B cell (primary cell): Measurements from ENCODE around the gene ACKR2. TPM values are rescaled to one million over a fixed set of nuclear protein-coding genes. Genes with fewer than 3 reads are reported as not detected.

Experiments used
- ATAC-seq: fragments of 200-7000 bp; cut with Tn5 transposase; one replicate; pipeline ENCODE4 v1.10.0; 2021; ENCODE audit warnings: low read depth, mild to moderate bottlenecking, moderate number of reproducible peaks, moderate library complexity
- CTCF ChIA-PET: fragments of 350-600 bp; sonication (Branson Sonifier 250); formaldehyde crosslinking; loops from one replicate; lab custom pipeline; 2021; ENCODE audit warnings: antibody characterized with exemption, inconsistent platforms; lab: Charles Lee
- POLR2A ChIA-PET: fragments of 350-600 bp; sonication (Branson Sonifier 250); formaldehyde crosslinking; loops from one replicate; lab custom pipeline; 2021; ENCODE audit warnings: antibody characterized with exemption; lab: Charles Lee
- DNase-seq: peaks from one replicate; pipeline ENCODE4 v3.0.0; 2013
- H2AFZ ChIP-seq: 2 replicates; pipeline ENCODE4 v1.6.1; 2012; ENCODE audit warnings: mild to moderate bottlenecking, low read depth, low read length; ENCODE audit not compliant: insufficient read depth, poor library complexity, severe bottlenecking
- H3K27ac ChIP-seq, 2 donors: 1 replicate in 1 of 2; 2 replicates in 1 of 2; pipeline ENCODE4 v1.5.1; 2012 to 2013; ENCODE audit warnings: low read length in 2 of 2, mild to moderate bottlenecking in 2 of 2, moderate library complexity in 1 of 2
- H3K27me3 ChIP-seq, 4 experiments: fragments of 200-600 bp in 1 of 4; sonication (generic) in 1 of 4; replicated peaks in 1 of 4; 1 replicate in 2 of 4; 2 replicates in 2 of 4; pipeline versions ENCODE4 v1.6.1 to v1.7.0; 2013 to 2016; ENCODE audit warnings: low read length in 3 of 4, mild to moderate bottlenecking in 2 of 4, mixed read lengths in 1 of 4, moderate library complexity in 1 of 4; ENCODE audit not compliant: insufficient read depth in 4 of 4, control insufficient read depth in 3 of 4; ENCODE audit errors: control extremely low read depth in 1 of 4
- H3K36me3 ChIP-seq, 2 experiments: replicated peaks in 1 of 2; 1 replicate in 1 of 2; 2 replicates in 1 of 2; pipeline versions ENCODE4 v1.6.1 to v1.7.1; 2013; ENCODE audit warnings: low read length in 1 of 2; ENCODE audit not compliant: insufficient read depth in 2 of 2, control insufficient read depth in 1 of 2; ENCODE audit errors: control extremely low read depth in 1 of 2, extremely low read depth in 1 of 2
- H3K4me1 ChIP-seq, 2 donors: fragments of 200-600 bp in 1 of 2; sonication (generic) in 1 of 2; 1 replicate in 1 of 2; 2 replicates in 1 of 2; pipeline versions ENCODE4 v1.5.1 to v1.6.1; 2013 to 2017; ENCODE audit warnings: low read length in 2 of 2; ENCODE audit not compliant: control insufficient read depth in 2 of 2, insufficient read depth in 2 of 2
- H3K4me2 ChIP-seq: replicated peaks from 2 replicates; pipeline ENCODE3; 2012; ENCODE audit warnings: mild to moderate bottlenecking, low read depth, low read length; ENCODE audit not compliant: poor library complexity, severe bottlenecking
- H3K4me3 ChIP-seq, 5 experiments: fragments of 200-600 bp in 1 of 5; sonication (generic) in 1 of 5; 1 replicate in 3 of 5; 2 replicates in 2 of 5; pipeline versions ENCODE4 v1.5.1 to v1.7.0; 2011 to 2016; ENCODE audit warnings: low read length in 4 of 5, mild to moderate bottlenecking in 4 of 5, low read depth in 2 of 5, control low read depth in 1 of 5, moderate library complexity in 1 of 5; ENCODE audit not compliant: insufficient read depth in 1 of 5; ENCODE audit errors: control extremely low read depth in 1 of 5, extremely low read depth in 1 of 5
- H3K79me2 ChIP-seq: fragments of 200-600 bp; sonication (generic); one replicate; pipeline ENCODE4 v1.6.0; 2016; ENCODE audit warnings: low read length; ENCODE audit not compliant: control insufficient read depth, insufficient read depth
- H3K9ac ChIP-seq: fragments of 200-600 bp; sonication (generic); 2 replicates; pipeline ENCODE4 v1.6.1; 2017; ENCODE audit warnings: mild to moderate bottlenecking, low read length, moderate library complexity
- H3K9me3 ChIP-seq, 3 donors: one replicate each; pipeline versions ENCODE4 v1.6.1 to v1.7.1; 2013; ENCODE audit warnings: low read length in 2 of 3; ENCODE audit not compliant: control insufficient read depth in 2 of 3, insufficient read depth in 1 of 3; ENCODE audit errors: control extremely low read depth in 1 of 3
- H4K20me1 ChIP-seq: 2 replicates; pipeline ENCODE4 v1.6.0; 2012; ENCODE audit warnings: mild to moderate bottlenecking, low read length; ENCODE audit not compliant: insufficient read depth, control insufficient read depth, poor library complexity, severe bottlenecking
- H3K27ac Mint-ChIP-seq: one replicate; pipeline ENCODE4 v1.8.0; 2021; ENCODE audit warnings: mixed read lengths
- H3K27me3 Mint-ChIP-seq: one replicate; pipeline ENCODE4 v1.8.0; 2021; ENCODE audit warnings: mixed read lengths
- H3K4me1 Mint-ChIP-seq: one replicate; pipeline ENCODE4 v1.8.0; 2021; ENCODE audit warnings: mixed read lengths
- H3K4me3 Mint-ChIP-seq: one replicate; pipeline ENCODE4 v1.8.0; 2021; ENCODE audit warnings: mixed read lengths
- H3K9me3 Mint-ChIP-seq: one replicate; pipeline ENCODE4 v1.8.0; 2022; ENCODE audit warnings: mixed read lengths; ENCODE audit not compliant: insufficient read depth
- EZH2 ChIP-seq: IDR thresholded peaks from 2 replicates; pipeline ENCODE4 v1.6.1; 2012; ENCODE audit warnings: borderline replicate concordance, low read depth, mild to moderate bottlenecking, moderate library complexity, low read length; ENCODE audit not compliant: insufficient read depth, poor library complexity, severe bottlenecking
- WGBS: methylation state at CpG from one replicate; pipeline ENCODE4 v1.1.5; 2013; ENCODE audit warnings: missing lambda C conversion rate; ENCODE audit not compliant: insufficient coverage; 5-methylcytosine and 5-hydroxymethylcytosine counted together
- intact Hi-C: fragments of 100-400 bp; cut with micrococcal nuclease; formaldehyde crosslinking; loops from one replicate; pipeline ENCODE4 v1.10.0; 2022
- polyA plus RNA-seq: library from polyadenylated mRNA; depleted of rRNA; stranded (reverse); fragments of >200 nt; gene quantifications from 2 replicates; pipeline ENCODE4 v1.2.3, GENCODE V29; 2012
- total RNA-seq, 2 donors: library from RNA; stranded (reverse); fragments of 120-200 nt in 1 of 2; gene quantifications; 1 replicate in 1 of 2; 2 replicates in 1 of 2; pipeline versions ENCODE4 v1.2.3 to v1.2.4, GENCODE V29; 2013 to 2022
- TF ChIP-seq, protein P1 (sequence below): fragments of 200-600 bp; IDR thresholded peaks from one replicate; pipeline ENCODE4 v1.8.0; 2022; ENCODE audit warnings: antibody characterized with exemption, mild to moderate bottlenecking

The ACKR2 gene
- total and polyA plus RNA-seq, 2 donors (not counting 1 experiment from before 2014, with no cell fraction given): 0.31 to 1.7 TPM

DNA sequence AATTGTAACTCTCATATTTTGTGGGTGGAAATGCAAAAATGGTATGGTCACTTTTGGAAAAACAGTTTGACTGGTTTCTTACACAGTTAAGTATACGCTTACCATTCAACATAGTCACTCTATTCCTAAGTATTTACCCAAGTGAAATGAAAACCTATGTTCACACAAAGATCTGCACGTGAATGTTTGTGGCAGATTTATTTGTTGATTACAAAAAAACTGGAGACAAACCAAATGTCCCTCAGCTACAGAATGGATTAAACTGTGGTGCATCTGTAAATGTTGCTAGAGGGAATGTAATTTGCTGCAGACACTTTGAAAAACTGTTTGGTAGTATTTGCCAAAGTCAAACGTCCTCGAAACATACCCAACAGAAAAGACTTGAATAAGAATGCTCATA lies 29.3 kb downstream of the ACKR2 start:
- Histone ChIP-seq H3K27ac (no peak overlapping the region), H3K4me2 (no peak overlapping the region), H3K4me1 (peaks cover 0 to 4% of the 10 kb centered on the region in 2 donors), H2AFZ (no peak overlapping the region), H3K27me3 (no peaks in the 10 kb centered on the region), H4K20me1 (no peaks in the 10 kb centered on the region), H3K4me3 (no peak overlapping the region), H3K36me3 (no peaks in the 10 kb centered on the region), H3K79me2 (no peaks in the 10 kb centered on the region), H3K9ac (no peak overlapping the region), H3K9me3 (peaks cover 0 to 5% (median 0%) of the 10 kb centered on the region in 3 donors)
- ATAC-seq: no peak
- no peak overlapping the region for H3K4me3 Mint-ChIP-seq
- no peak for DNase-seq
- H3K27ac Mint-ChIP-seq: no peak overlapping the region
- intact Hi-C loops: loop anchor here (2.0 kb wide), 2 partner anchors 42 to 58 kb away; no protein-coding TSS in a partner anchor
- POLR2A ChIA-PET: no interaction called here
- CTCF ChIA-PET: interaction anchor here (0.9 to 2.4 kb wide), 7 partner anchors 10 to 59 kb away, joined by 3 to 21 read pairs (median 7); no protein-coding TSS in a partner anchor
- H3K27me3 Mint-ChIP-seq: no peaks in the 10 kb centered on the region
- peaks cover 6% of the 10 kb centered on the region for H3K4me1 Mint-ChIP-seq
- WGBS: no CpG with 5 or more reads among the region's 4 CpGs
- H3K9me3 Mint-ChIP-seq: no peaks in the 10 kb centered on the region
- TF ChIP-seq, protein P1, sequence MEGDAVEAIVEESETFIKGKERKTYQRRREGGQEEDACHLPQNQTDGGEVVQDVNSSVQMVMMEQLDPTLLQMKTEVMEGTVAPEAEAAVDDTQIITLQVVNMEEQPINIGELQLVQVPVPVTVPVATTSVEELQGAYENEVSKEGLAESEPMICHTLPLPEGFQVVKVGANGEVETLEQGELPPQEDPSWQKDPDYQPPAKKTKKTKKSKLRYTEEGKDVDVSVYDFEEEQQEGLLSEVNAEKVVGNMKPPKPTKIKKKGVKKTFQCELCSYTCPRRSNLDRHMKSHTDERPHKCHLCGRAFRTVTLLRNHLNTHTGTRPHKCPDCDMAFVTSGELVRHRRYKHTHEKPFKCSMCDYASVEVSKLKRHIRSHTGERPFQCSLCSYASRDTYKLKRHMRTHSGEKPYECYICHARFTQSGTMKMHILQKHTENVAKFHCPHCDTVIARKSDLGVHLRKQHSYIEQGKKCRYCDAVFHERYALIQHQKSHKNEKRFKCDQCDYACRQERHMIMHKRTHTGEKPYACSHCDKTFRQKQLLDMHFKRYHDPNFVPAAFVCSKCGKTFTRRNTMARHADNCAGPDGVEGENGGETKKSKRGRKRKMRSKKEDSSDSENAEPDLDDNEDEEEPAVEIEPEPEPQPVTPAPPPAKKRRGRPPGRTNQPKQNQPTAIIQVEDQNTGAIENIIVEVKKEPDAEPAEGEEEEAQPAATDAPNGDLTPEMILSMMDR: no peak
- TF ChIP-seq EZH2: no peak

DNA sequence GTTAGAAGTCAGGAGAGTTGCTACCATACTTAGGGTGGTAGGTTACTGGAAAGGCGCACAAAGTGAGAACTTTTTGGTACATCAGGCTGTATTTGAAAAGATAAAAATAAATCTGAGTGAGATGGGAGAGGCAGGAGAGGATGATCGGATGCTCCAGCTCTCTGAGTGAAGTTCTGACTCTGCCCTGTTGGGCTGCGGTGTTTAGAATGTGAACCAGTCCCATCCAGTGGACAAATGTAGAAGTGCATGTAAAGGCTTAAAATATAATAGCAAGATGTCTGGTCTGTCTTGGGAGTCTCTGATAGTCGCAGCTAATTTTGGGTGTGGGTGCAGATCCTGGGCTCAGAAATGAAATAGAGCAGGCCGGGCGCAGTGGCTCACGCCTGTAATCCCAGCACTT lies 30.4 kb downstream of the ACKR2 start:
- peaks cover 6% of the 10 kb centered on the region for H3K4me1 Mint-ChIP-seq
- POLR2A ChIA-PET: interaction anchor here (0.6 kb wide), 1 partner anchor 1205 kb away, joined by 3 read pairs; no protein-coding TSS in a partner anchor
- H3K27me3 Mint-ChIP-seq: no peaks in the 10 kb centered on the region
- WGBS: 28% methylated on average over 3 of the region's 7 CpGs
- Histone ChIP-seq H3K36me3 (no peaks in the 10 kb centered on the region), H3K79me2 (no peaks in the 10 kb centered on the region), H3K9ac (no peak overlapping the region), H2AFZ (no peak overlapping the region), H3K4me1 (peaks cover under 1 to 6% of the 10 kb centered on the region in 2 donors), H3K4me2 (no peak overlapping the region), H3K27ac (no peak overlapping the region), H3K27me3 (no peaks in the 10 kb centered on the region), H3K9me3 (peaks cover 0 to 5% (median 0%) of the 10 kb centered on the region in 3 donors), H3K4me3 (peak overlapping the region in 1 of 5 experiments; percentile 19), H4K20me1 (no peaks in the 10 kb centered on the region)
- CTCF ChIA-PET: interaction anchor here (0.7 to 2.4 kb wide), 16 partner anchors 8 to 82 kb away, joined by 3 to 21 read pairs (median 5); partner anchors contain the start of gene CYP8B1
- DNase-seq (peak; percentile 73), ATAC-seq (peak; percentile 99)
- H3K9me3 Mint-ChIP-seq: no peaks in the 10 kb centered on the region
- H3K4me3 Mint-ChIP-seq: peak overlapping the region; percentile 58
- peak overlapping the region; percentile 46 for H3K27ac Mint-ChIP-seq
- intact Hi-C loops: loop anchor here (2.0 kb wide), 2 partner anchors 41 to 59 kb away; no protein-coding TSS in a partner anchor
- TF ChIP-seq EZH2: no peak
- TF ChIP-seq, protein P1: peak; percentile 76
